Right hindlimb (tissue), 1 donor: ENCODE measurements around the gene TGFBR3L.

Experiments
- DNase-seq: peaks from one replicate; pipeline ENCODE4 v3.0.0-alpha.2; 2018

The TGFBR3L gene

GRCh38 chr19:7914598-7915045, at the start of gene TGFBR3L:
Gene TGFBR3L (plus strand): TSS chr19:7914830.
- DNase-seq = no peak

- DNase-seq = no peak
Measured at GRCh38 chr19:7865262-7865911, 49.2 kb upstream of the TGFBR3L start.

GRCh38 chr19:7866399-7867091, 48.1 kb upstream of the TGFBR3L start:
- no peak for DNase-seq

GRCh38 chr19:7867092-7867844, 47.4 kb upstream of the TGFBR3L start:
- DNase-seq = no peak

GRCh38 chr19:7868326-7868670, 46.3 kb upstream of the TGFBR3L start:
- DNase-seq = no peak

GRCh38 chr19:7868671-7869452, 45.8 kb upstream of the TGFBR3L start:
- DNase-seq = peak; percentile 76

- DNase-seq = peak; percentile 71
Measured at GRCh38 chr19:7869453-7869909, 45.1 kb upstream of the TGFBR3L start.

- DNase-seq = peak; percentile 78
Measured at GRCh38 chr19:7869910-7870511, 44.6 kb upstream of the TGFBR3L start.

- peak; percentile 82 for DNase-seq
Measured at GRCh38 chr19:7870571-7871436, 43.8 kb upstream of the TGFBR3L start.

- DNase-seq = peak; percentile 93
Measured at GRCh38 chr19:7871437-7872305, 43.0 kb upstream of the TGFBR3L start.

- no peak for DNase-seq
Measured at GRCh38 chr19:7872306-7873204, 42.1 kb upstream of the TGFBR3L start.

GRCh38 chr19:7873304-7874075, 41.1 kb upstream of the TGFBR3L start:
- no peak for DNase-seq

- peak; percentile 52 for DNase-seq
Measured at GRCh38 chr19:7874076-7874896, 40.3 kb upstream of the TGFBR3L start, which contains the start of gene PRR36. Gene PRR36 (minus strand): TSS chr19:7874390. CDS start chr19:7873689, 701 bp downstream.

GRCh38 chr19:7874897-7875273, 39.7 kb upstream of the TGFBR3L start:
- DNase-seq = no peak

- DNase-seq = no peak
Measured at GRCh38 chr19:7877249-7877836, 37.3 kb upstream of the TGFBR3L start.

- DNase-seq = no peak
Measured at GRCh38 chr19:7879111-7879807, 35.4 kb upstream of the TGFBR3L start.
